H9 (cell line): ENCODE results near the gene NEURL1B. TPM values are rescaled to one million over a fixed set of nuclear protein-coding genes. Genes with fewer than 3 reads are reported as not detected.

ENCODE experiments used
- DNase-seq: peaks from one replicate; pipeline ENCODE4 v3.0.0-alpha.2; 2017
- H2AFZ ChIP-seq: one replicate; pipeline ENCODE4 v1.6.1; 2013; ENCODE audit warnings: mild to moderate bottlenecking, low read length, control low read depth, moderate library complexity
- H2AK5ac ChIP-seq: 2 replicates; pipeline ENCODE4 v1.6.1; 2013; ENCODE audit warnings: low read length, control low read depth, mixed read lengths; ENCODE audit not compliant: insufficient read length
- H2BK120ac ChIP-seq: one replicate; pipeline ENCODE4 v1.6.1; 2013; ENCODE audit warnings: low read depth, mild to moderate bottlenecking, low read length, control low read depth, inconsistent platforms; ENCODE audit not compliant: poor library complexity, severe bottlenecking
- H2BK12ac ChIP-seq: 2 replicates; pipeline ENCODE4 v1.6.1; 2013; ENCODE audit warnings: low read length, control low read depth, mixed read lengths, low read depth; ENCODE audit not compliant: insufficient read length
- H2BK15ac ChIP-seq: 2 replicates; pipeline ENCODE4 v1.6.1; 2013; ENCODE audit warnings: low read depth, low read length, control low read depth
- H2BK20ac ChIP-seq: one replicate; pipeline ENCODE4 v1.6.1; 2013; ENCODE audit warnings: low read depth, mild to moderate bottlenecking, low read length, control low read depth, inconsistent platforms; ENCODE audit not compliant: poor library complexity, severe bottlenecking
- H2BK5ac ChIP-seq: 2 replicates; pipeline ENCODE4 v1.6.1; 2013; ENCODE audit warnings: low read length, control low read depth, mixed read lengths; ENCODE audit not compliant: insufficient read length
- H3K14ac ChIP-seq: 2 replicates; pipeline ENCODE4 v1.6.1; 2013; ENCODE audit warnings: low read length, control low read depth; ENCODE audit not compliant: insufficient read depth
- H3K18ac ChIP-seq: 2 replicates; pipeline ENCODE4 v1.6.1; 2013; ENCODE audit warnings: low read depth, mild to moderate bottlenecking, mixed read lengths, low read length, control low read depth; ENCODE audit not compliant: insufficient read length
- H3K23ac ChIP-seq: 2 replicates; pipeline ENCODE4 v1.6.1; 2013; ENCODE audit warnings: low read length, control low read depth, mixed read lengths, low read depth; ENCODE audit not compliant: insufficient read length
- H3K23me2 ChIP-seq: 2 replicates; pipeline ENCODE4 v1.6.1; 2013; ENCODE audit warnings: low read depth, mild to moderate bottlenecking, mixed read lengths, low read length, control low read depth; ENCODE audit not compliant: insufficient read length, poor library complexity, severe bottlenecking
- H3K27ac ChIP-seq: 2 replicates; pipeline ENCODE4 v1.5.1; 2013; ENCODE audit warnings: low read length, control low read depth, mixed read lengths, low read depth; ENCODE audit not compliant: insufficient read length
- H3K27me3 ChIP-seq: 2 replicates; pipeline ENCODE4 v1.6.1; 2013; ENCODE audit warnings: low read length, control low read depth, inconsistent platforms; ENCODE audit not compliant: insufficient read depth
- H3K4ac ChIP-seq: 2 replicates; pipeline ENCODE4 v1.6.1; 2013; ENCODE audit warnings: low read depth, mild to moderate bottlenecking, control low read depth, inconsistent platforms, low read length, moderate library complexity
- H3K4me1 ChIP-seq: 2 replicates; pipeline ENCODE4 v1.6.1; 2013; ENCODE audit warnings: low read length, control low read depth, inconsistent platforms; ENCODE audit not compliant: insufficient read depth
- H3K4me2 ChIP-seq: 2 replicates; pipeline ENCODE4 v1.6.1; 2013; ENCODE audit warnings: low read length, control low read depth, mixed read lengths; ENCODE audit not compliant: insufficient read length, insufficient read depth
- H3K56ac ChIP-seq: 2 replicates; pipeline ENCODE4 v1.6.1; 2013; ENCODE audit warnings: low read depth, mild to moderate bottlenecking, mixed read lengths, low read length, control low read depth; ENCODE audit not compliant: insufficient read length
- H3K79me1 ChIP-seq: 2 replicates; pipeline ENCODE4 v1.6.1; 2013; ENCODE audit warnings: low read depth, mild to moderate bottlenecking, moderate library complexity, low read length, control low read depth, inconsistent platforms; ENCODE audit not compliant: insufficient read depth, poor library complexity, severe bottlenecking
- H3K79me2 ChIP-seq: 2 replicates; pipeline ENCODE4 v1.6.1; 2013; ENCODE audit warnings: low read length, control low read depth, inconsistent platforms; ENCODE audit not compliant: insufficient read depth
- H3K9ac ChIP-seq: 2 replicates; pipeline ENCODE4 v1.6.1; 2013; ENCODE audit warnings: low read length, control low read depth, mixed read lengths; ENCODE audit not compliant: insufficient read length; ENCODE audit errors: extremely low read depth
- H3K9me3 ChIP-seq: one replicate; pipeline ENCODE4 v1.6.1; 2013; ENCODE audit warnings: low read depth, low read length, inconsistent platforms; ENCODE audit not compliant: control insufficient read depth
- H3T11ph ChIP-seq: one replicate; pipeline ENCODE4 v1.6.1; 2013; ENCODE audit warnings: mild to moderate bottlenecking, low read length, control low read depth, inconsistent platforms
- H4K20me1 ChIP-seq: one replicate; pipeline ENCODE4 v1.6.1; 2013; ENCODE audit not compliant: control insufficient read depth, insufficient read length, insufficient read depth
- H4K5ac ChIP-seq: 2 replicates; pipeline ENCODE4 v1.6.1; 2013; ENCODE audit warnings: low read depth, mild to moderate bottlenecking, mixed read lengths, low read length, control low read depth; ENCODE audit not compliant: insufficient read length
- H4K8ac ChIP-seq: replicated peaks from 2 replicates; pipeline ENCODE4 v1.6.1; 2013; ENCODE audit warnings: low read length, control low read depth, mixed read lengths, low read depth; ENCODE audit not compliant: insufficient read length
- H4K91ac ChIP-seq: 2 replicates; pipeline ENCODE4 v1.6.1; 2013; ENCODE audit warnings: low read depth, mild to moderate bottlenecking, moderate library complexity, mixed read lengths, low read length, control low read depth; ENCODE audit not compliant: insufficient read length
- H3K27ac Mint-ChIP-seq, 3 experiments: 2 replicates in 2 of 3; 3 replicates in 1 of 3; pipeline ENCODE4 v1.8.0; 2020 to 2021; ENCODE audit warnings: mixed read lengths in 3 of 3, mild to moderate bottlenecking in 1 of 3, moderate library complexity in 1 of 3
- H3K27me3 Mint-ChIP-seq: 2 replicates; pipeline ENCODE4 v1.8.0; 2021; ENCODE audit warnings: low read depth, mild to moderate bottlenecking, moderate library complexity, mixed read lengths
- H3K36me3 Mint-ChIP-seq, 3 experiments: 2 replicates in 2 of 3; 3 replicates in 1 of 3; pipeline ENCODE4 v1.8.0; 2020 to 2021; ENCODE audit warnings: low read depth in 3 of 3, mixed read lengths in 3 of 3; ENCODE audit not compliant: insufficient read depth in 1 of 3
- H3K4me1 Mint-ChIP-seq, 2 experiments: 2 replicates each; pipeline ENCODE4 v1.8.0; 2020; ENCODE audit warnings: mixed read lengths in 2 of 2
- H3K4me3 Mint-ChIP-seq, 2 experiments: 2 replicates in 1 of 2; 3 replicates in 1 of 2; pipeline ENCODE4 v1.8.0; 2020 to 2021; ENCODE audit warnings: mild to moderate bottlenecking in 2 of 2, mixed read lengths in 2 of 2, moderate library complexity in 1 of 2
- H3K9me3 Mint-ChIP-seq, 2 experiments: 2 replicates in 1 of 2; 3 replicates in 1 of 2; pipeline ENCODE4 v1.8.0; 2020; ENCODE audit warnings: mild to moderate bottlenecking in 2 of 2, mixed read lengths in 2 of 2, moderate library complexity in 1 of 2
- CTCF ChIP-seq: fragments of 200-600 bp; sonication (generic); conservative IDR thresholded peaks from 3 replicates; pipeline ENCODE4 v1.8.0; 2021; ENCODE audit warnings: antibody characterized with exemption, mild to moderate bottlenecking
- WGBS: extraction: QIAGEN DNeasy Blood & Tissue Kit; methylation state at CpG from one replicate; pipeline ENCODE4 v1.1.7; 2013; ENCODE audit warnings: missing lambda C conversion rate, low lambda C conversion rate, mixed read lengths; ENCODE audit not compliant: insufficient read length; ENCODE audit errors: extremely low coverage; 5-methylcytosine and 5-hydroxymethylcytosine counted together
- total RNA-seq: library from RNA; stranded (reverse); gene quantifications from 2 replicates; pipeline ENCODE4 v1.2.1, GENCODE V29; 2021

The NEURL1B gene
- total RNA-seq, 1 experiment from 2014 or later = 3.6 TPM

- no peaks in the 10 kb centered on the region for H3K23me2 ChIP-seq
- H3K56ac ChIP-seq = no peak overlapping the region
- no peak overlapping the region for H2BK15ac ChIP-seq
- no peaks in the 10 kb centered on the region for H3K79me2 ChIP-seq
- H3K9me3 ChIP-seq = no peaks in the 10 kb centered on the region
- no peak overlapping the region for H3K27ac ChIP-seq
- H3K4me1 ChIP-seq = no peaks in the 10 kb centered on the region
- H3K9ac ChIP-seq = no peak overlapping the region
- Mint-ChIP-seq H3K27ac (no peak overlapping the region), H3K4me1 (peaks cover 2 to 3% of the 10 kb centered on the region in 2 experiments; a peak in 1 of 4 replicates), H3K36me3 (no peaks in the 10 kb centered on the region), H3K4me3 (no peak overlapping the region), H3K27me3 (peaks cover 74% of the 10 kb centered on the region), H3K9me3 (no peaks in the 10 kb centered on the region)
- H4K20me1 ChIP-seq = no peaks in the 10 kb centered on the region
- no peak for TF ChIP-seq CTCF
- no peak overlapping the region for H2BK5ac ChIP-seq
- no peak overlapping the region for H2BK120ac ChIP-seq
- H4K91ac ChIP-seq = no peak overlapping the region
- no peak overlapping the region for H2BK12ac ChIP-seq
- H3K27me3 ChIP-seq = no peaks in the 10 kb centered on the region
- H3K14ac ChIP-seq = no peak overlapping the region; the same call in 1 of the 2 replicates
- H4K8ac ChIP-seq = no peak overlapping the region
- H3K79me1 ChIP-seq = no peaks in the 10 kb centered on the region
- H3K4ac ChIP-seq = no peak overlapping the region
- no peak overlapping the region for H3K4me2 ChIP-seq
- no peak overlapping the region for H2AFZ ChIP-seq
- H3T11ph ChIP-seq = no peak overlapping the region
- H3K18ac ChIP-seq = no peak overlapping the region
- H2AK5ac ChIP-seq = no peak overlapping the region
- no peak overlapping the region for H2BK20ac ChIP-seq
- no peak for DNase-seq
- no CpG with 5 or more reads among the region's 10 CpGs for WGBS
- no peak overlapping the region for H3K23ac ChIP-seq
- H4K5ac ChIP-seq = no peak overlapping the region
Observed at GRCh38 chr5:172725273-172725672, 84.2 kb downstream of the NEURL1B start.
